Glomerular visceral epithelial cell (primary cell): ENCODE results near the gene ACOX1.
A peak's percentile ranks its signal among the peaks of the same experiment; 100 is the strongest.

ENCODE experiments used
- DNase-seq: peaks from one replicate; pipeline ENCODE4 v3.0.0-alpha.2; 2016; ENCODE audit errors: extremely low spot score

ACOX1 gene

GRCh38 chr17:75909051-75909811 lies 69.7 kb downstream of the ACOX1 start:
- no peak for DNase-seq

- DNase-seq: no peak
These were observed 70.8 kb downstream of the ACOX1 start for GRCh38 chr17:75908201-75908600.

- DNase-seq: no peak
These were observed 72.7 kb downstream of the ACOX1 start for GRCh38 chr17:75906143-75906884.

DNA sequence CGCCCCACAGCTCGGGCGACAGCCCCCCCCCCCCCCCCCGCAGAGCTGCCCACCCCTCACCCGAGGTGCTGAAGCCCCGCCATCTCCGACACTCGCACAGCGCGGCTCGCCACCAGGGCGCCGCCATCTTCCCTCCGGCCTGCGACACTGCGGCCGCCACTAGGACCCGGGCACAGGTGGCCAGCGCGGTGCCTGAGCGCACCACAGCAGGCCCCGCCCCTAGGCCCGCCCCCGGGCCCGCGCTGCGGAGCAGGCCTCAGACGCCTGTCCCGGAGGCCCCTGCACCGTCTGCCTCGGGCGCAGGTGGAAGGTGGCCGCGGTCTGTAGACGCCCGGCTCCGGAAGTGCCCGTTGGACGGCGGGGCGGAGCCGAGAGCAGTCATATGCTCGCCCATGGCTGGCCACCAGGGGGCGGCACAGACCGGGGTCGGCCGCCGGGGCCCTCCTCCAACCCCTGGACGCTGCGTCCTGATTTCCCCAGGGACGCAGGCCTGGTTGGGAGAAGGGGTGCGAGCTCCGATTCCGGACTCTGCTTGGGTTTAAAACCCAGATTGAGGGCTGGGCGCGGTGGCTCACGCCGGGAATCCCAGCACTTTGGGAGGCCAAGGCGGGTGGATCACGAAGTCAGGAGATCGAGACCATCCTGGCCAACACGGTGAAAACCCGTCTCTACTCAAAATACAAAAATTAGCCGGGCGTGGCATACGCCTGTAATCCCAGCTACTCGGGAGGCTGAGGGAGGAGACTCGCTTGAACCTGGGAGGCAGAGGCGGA lies 74.0 kb downstream of the ACOX1 start, which contains the start of gene MRPL38:
MRPL38 (minus strand) TSS at position 136 of the 773 bp plus-strand sequence; CDS start at position 127, 9 bp downstream.
- peak; percentile 98 for DNase-seq

- peak; percentile 25 for DNase-seq
These were observed 76.6 kb downstream of the ACOX1 start for GRCh38 chr17:75902406-75902805.

DNA sequence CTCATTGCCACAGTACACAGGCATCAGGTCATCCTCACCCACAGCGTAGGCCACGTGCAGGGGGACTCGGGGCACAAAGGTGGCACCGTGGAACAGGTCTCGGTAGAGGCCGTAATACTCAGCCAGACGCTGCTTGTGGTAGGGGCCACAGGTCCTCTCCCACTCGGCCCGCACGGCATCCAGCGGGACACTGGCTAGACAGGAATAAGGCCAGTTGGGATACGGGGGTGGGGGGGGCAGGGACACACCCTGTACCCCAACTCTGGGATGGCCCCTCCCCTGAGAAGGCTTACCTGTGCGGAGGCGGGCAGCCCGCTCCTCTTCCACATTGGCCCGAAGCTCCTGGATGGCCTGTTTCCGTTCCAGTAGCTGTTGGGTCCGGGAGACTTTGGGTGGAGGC lies 77.2 kb downstream of the ACOX1 start:
- DNase-seq: no peak

DNA sequence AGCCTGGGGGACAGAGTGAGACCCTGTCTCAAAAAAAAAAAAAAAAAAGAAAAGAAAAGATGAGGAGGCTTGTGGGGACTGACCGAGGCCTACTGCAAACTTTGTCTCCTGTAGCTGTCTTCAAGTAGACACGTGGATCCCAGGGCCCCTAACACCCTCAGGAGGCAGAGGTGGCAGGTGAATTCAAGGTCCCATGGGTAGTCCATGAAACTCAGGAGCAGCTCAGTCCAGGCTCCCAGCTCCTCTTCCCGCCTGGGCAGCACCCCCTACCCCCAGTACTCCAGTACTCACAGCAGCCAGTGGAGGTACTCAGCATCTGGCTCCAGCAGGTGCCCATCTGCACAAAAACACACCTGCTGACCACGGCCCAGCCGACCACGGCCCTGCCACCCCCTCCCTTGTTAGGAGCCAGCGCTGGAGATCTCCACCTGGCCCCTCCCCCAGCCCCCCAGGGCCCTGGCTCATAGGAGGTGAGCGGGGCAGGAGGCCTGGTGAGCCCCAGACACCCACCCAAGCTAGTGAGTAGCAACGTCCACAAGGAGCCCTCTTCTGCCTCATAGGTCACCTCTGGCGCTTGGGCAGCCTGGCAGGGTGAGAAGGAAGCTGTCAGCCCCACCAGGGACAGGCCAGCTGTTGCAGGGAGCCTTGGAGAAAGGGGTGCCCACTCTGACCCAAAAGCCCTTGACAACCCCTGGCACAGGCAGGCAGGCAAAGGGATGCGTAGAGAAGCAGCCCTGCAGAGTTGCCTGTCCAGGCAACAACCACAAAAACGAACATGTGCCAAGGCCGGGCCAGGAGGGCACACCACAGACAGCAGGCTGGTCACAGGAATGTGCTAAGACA lies 78.1 kb downstream of the ACOX1 start:
- DNase-seq: no peak

DNA sequence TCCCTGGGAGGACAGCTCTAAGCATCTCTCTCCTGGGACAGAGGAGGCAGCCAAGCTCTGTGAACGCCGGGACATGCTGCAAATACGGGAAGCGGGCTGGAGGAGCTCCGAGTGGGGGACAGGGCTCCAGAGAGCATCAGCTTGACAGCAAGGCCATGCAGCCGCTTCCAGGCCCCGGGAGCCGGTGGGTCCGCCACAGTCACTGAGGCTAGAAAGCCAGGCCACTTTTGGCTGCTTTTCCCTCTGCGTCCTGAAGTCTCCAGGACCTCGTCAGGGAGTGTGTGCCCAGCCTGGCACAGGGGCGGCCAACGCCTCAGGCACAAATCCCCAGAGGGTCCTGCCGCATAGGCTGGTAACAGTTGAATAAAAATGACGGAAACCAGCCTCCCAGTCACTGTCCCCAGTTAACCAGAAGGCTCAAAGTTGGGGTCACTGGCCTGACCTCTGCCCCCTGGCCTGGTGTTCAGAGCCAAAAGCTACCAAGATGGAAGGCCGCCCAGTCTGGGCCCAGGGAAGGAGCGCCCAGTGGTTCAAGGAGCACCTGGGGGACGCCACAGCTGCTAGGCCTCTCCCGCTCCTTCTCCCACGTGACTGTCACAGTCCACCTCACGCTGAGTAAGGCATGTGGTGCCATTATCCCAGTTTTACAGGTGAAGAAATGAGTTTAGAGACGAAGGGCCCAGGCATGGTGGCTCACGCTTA lies 79.0 kb downstream of the ACOX1 start:
- DNase-seq: no peak

DNA sequence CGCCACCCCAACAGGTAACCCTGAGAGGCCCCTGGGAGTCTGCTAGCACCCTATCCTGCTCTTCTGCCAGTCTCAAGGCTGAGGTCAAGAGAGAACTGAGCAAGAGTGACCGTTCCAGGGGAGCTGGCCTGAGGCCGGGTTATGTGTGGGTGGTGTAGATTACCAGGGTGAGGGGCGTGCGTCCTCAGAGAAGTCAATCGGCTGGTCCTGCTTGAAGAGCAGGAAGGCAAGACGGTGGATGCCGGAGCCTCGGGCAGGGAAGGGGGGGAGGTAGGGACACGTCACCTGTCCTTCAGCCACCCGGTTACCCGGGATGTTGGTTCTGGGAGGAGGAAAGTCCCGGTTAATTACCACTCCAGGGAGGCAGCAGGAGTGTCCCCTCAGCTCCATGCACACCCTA lies 79.6 kb downstream of the ACOX1 start:
- DNase-seq: no peak

DNA sequence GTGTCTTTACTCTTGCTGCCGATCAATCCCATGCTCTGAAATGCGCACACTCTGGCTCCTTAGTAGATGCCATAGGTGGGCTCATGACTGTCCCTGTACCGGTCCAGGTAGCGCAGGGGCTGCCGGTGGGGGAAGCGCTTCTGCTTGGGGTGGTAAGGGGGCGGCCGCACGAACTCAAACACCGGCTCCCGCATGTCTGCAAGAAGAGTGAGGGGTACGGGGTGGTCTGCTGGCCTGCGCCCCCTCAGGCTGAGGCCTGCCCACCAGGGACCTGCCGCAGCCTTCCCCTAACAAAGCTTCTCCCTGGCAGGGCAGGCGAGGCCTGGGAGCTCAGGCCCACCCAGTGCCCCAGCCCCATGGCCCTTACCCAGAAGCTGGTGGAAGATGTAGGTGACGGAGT lies 80.2 kb downstream of the ACOX1 start:
- no peak for DNase-seq

DNA sequence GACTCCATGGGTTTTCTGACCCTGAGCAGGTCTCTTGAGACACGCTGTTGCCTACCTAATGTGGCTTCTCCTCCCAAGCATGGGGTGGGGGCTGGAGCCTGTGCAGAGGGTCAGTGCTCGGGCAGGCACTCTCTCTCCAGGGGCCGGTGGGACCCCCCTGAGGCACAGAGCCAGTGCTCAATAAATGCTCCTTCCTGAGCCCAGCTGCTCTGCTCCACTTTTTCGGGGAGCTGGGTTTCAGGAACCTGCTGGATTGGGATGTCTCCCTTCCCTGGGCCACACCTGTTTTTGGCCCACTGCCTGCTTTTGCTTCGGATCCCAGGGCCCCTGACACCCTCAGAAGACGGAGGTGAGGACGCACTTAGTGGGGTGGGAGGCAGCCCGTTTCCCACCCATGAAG lies 80.9 kb downstream of the ACOX1 start:
- DNase-seq: no peak

GRCh38 chr17:75897160-75898019 lies 81.6 kb downstream of the ACOX1 start:
- no peak for DNase-seq

- peak; percentile 78 for DNase-seq
These were observed 82.4 kb downstream of the ACOX1 start, which contains the start of gene TRIM65 for GRCh38 chr17:75896415-75897159. TRIM65 (minus strand) TSS chr17:75896951; CDS start chr17:75896937, 14 bp downstream.

- DNase-seq: no peak
These were observed 83.4 kb downstream of the ACOX1 start for GRCh38 chr17:75895370-75896155.

- no peak for DNase-seq
These were observed 84.8 kb downstream of the ACOX1 start for GRCh38 chr17:75894049-75894733.

GRCh38 chr17:75893305-75894048 lies 85.5 kb downstream of the ACOX1 start:
- DNase-seq: no peak
